H7 (cell line): ENCODE results near the gene IL16. TPM values are rescaled to one million over a fixed set of nuclear protein-coding genes. Genes with fewer than 3 reads are reported as not detected.

Source experiments
- DNase-seq: peaks from one replicate; pipeline ENCODE4 v3.0.0; 2012
- H3K27me3 ChIP-seq: 2 replicates; pipeline ENCODE4 v1.6.0; 2011; ENCODE audit warnings: mild to moderate bottlenecking, low read length; ENCODE audit not compliant: control insufficient read depth, insufficient read depth
- H3K36me3 ChIP-seq: replicated peaks from 2 replicates; pipeline ENCODE4 v1.5.1; 2011; ENCODE audit warnings: low read length; ENCODE audit not compliant: control insufficient read depth, insufficient read depth
- H3K4me3 ChIP-seq: 2 replicates; pipeline ENCODE4 v1.5.1; 2011; ENCODE audit warnings: low read depth, mild to moderate bottlenecking, control low read depth, low read length, moderate library complexity; ENCODE audit not compliant: insufficient read depth
- total RNA-seq: library from RNA; depleted of rRNA; stranded (reverse); fragments of >200 nt; shearing (Covaris generic); gene quantifications from 2 replicates; pipeline ENCODE4 v1.2.3, GENCODE V29; 2014

Gene IL16
- total RNA-seq, 1 experiment from 2014 or later: not detected

- no peaks in the 10 kb centered on the region for H3K36me3 ChIP-seq
- no peak overlapping the region for H3K4me3 ChIP-seq
- H3K27me3 ChIP-seq: no peaks in the 10 kb centered on the region
- DNase-seq: no peak
These were observed 46.1 kb downstream of the IL16 start for GRCh38 chr15:81242778-81243177.

DNA sequence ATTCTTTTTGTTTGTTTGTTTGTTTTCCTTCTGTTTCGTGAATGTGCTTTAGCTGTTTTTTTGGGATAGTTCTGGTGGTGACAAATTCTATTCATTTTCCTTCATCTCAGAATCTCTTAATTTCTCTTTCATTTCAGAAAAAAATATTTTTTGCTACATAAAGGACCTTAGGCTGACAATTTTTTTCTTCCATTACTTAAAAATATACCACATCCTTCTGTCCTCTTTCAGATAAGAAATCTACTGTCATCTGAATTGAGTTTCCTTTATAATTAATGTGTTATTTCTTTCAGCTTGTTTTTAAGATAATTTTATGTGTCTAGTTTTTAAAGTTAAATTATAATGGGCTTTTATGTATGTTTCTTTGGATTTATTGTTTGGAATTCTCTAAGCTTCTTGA is 47.6 kb downstream of the IL16 start:
- Histone ChIP-seq H3K27me3 (no peaks in the 10 kb centered on the region), H3K36me3 (no peaks in the 10 kb centered on the region), H3K4me3 (no peak overlapping the region)
- DNase-seq: no peak

- Histone ChIP-seq H3K4me3 (no peak overlapping the region), H3K36me3 (no peaks in the 10 kb centered on the region), H3K27me3 (no peaks in the 10 kb centered on the region)
- no peak for DNase-seq
These were observed 57.2 kb downstream of the IL16 start for GRCh38 chr15:81253846-81254245.

GRCh38 chr15:81254277-81254915 is 57.7 kb downstream of the IL16 start:
- H3K27me3 ChIP-seq: no peaks in the 10 kb centered on the region
- no peak overlapping the region for H3K4me3 ChIP-seq
- DNase-seq: no peak
- no peaks in the 10 kb centered on the region for H3K36me3 ChIP-seq

GRCh38 chr15:81254916-81255290 is 58.2 kb downstream of the IL16 start:
- Histone ChIP-seq H3K4me3 (no peak overlapping the region), H3K27me3 (no peaks in the 10 kb centered on the region), H3K36me3 (no peaks in the 10 kb centered on the region)
- no peak for DNase-seq

- no peak overlapping the region for H3K4me3 ChIP-seq
- no peaks in the 10 kb centered on the region for H3K27me3 ChIP-seq
- H3K36me3 ChIP-seq: no peaks in the 10 kb centered on the region
- DNase-seq: no peak
These were observed 58.8 kb downstream of the IL16 start for GRCh38 chr15:81255315-81255957.

DNA sequence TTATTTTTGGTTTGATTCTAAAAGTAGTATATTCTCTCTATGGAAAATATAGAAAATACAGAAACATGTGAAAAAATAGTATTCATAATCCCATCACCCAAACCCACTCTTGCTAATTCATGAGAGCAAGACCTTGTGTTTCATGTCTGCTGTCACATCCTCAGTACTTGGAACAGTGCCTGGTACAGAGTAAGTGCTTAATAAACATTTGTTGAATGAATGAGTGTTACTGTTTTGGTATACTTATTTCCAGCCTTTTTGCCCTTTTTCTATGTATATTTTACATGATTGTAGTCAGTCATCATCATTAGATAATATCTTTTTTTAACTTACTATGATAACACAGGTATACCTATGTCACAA is 59.3 kb downstream of the IL16 start:
- Histone ChIP-seq H3K27me3 (no peaks in the 10 kb centered on the region), H3K36me3 (no peaks in the 10 kb centered on the region), H3K4me3 (no peak overlapping the region)
- no peak for DNase-seq

DNA sequence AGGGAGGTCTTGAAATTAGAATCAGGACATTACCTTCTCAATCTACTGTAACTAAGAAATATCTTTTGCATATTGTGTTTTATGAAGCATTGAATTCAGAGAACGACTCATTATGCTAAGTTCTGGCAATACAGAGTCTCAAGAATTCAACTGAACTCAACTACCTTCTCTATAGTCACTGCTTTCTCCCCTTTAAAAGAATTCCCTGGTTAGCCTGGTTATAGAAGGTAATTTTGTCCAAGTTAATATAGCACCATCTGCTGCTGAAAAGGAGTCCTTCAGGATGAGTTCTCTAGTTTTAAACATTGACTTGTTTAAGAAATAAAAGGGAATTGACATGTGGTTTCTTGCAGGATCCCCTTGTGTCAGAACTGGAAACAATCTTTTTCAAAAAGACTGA is 60.2 kb downstream of the IL16 start:
- no peak for DNase-seq
- Histone ChIP-seq H3K36me3 (no peaks in the 10 kb centered on the region), H3K27me3 (no peaks in the 10 kb centered on the region), H3K4me3 (no peak overlapping the region)

- Histone ChIP-seq H3K27me3 (no peaks in the 10 kb centered on the region), H3K36me3 (no peaks in the 10 kb centered on the region), H3K4me3 (no peak overlapping the region)
- DNase-seq: no peak
These were observed 60.8 kb downstream of the IL16 start for GRCh38 chr15:81257435-81257834.

DNA sequence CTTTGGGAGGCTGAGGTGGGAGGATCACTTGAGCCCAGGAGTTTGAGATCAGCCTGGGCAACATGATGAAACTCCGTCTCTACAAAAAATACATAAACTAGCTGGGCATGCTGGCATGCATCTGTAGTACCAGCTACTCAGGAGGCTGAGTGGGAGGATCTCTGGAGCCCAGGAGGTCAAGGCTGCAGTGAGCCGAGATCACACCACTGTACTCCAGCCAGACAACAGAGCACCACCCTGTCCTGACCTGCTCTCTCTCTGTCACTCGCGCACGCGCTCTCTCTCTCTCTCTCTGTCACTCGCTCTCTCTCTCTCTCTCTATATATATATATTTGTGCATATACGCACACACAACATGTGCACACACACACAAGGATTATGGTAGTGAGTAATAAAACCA is 61.8 kb downstream of the IL16 start:
- Histone ChIP-seq H3K4me3 (no peak overlapping the region), H3K36me3 (no peaks in the 10 kb centered on the region), H3K27me3 (no peaks in the 10 kb centered on the region; the same call in 1 of the 2 replicates)
- no peak for DNase-seq

- Histone ChIP-seq H3K36me3 (no peaks in the 10 kb centered on the region), H3K4me3 (no peak overlapping the region), H3K27me3 (no peaks in the 10 kb centered on the region; the same call in 1 of the 2 replicates)
- no peak for DNase-seq
These were observed 63.1 kb downstream of the IL16 start for GRCh38 chr15:81259760-81260298.

GRCh38 chr15:81261172-81261811 is 64.6 kb downstream of the IL16 start:
- Histone ChIP-seq H3K36me3 (no peaks in the 10 kb centered on the region), H3K4me3 (no peak overlapping the region), H3K27me3 (no peaks in the 10 kb centered on the region; the same call in 1 of the 2 replicates)
- DNase-seq: no peak

DNA sequence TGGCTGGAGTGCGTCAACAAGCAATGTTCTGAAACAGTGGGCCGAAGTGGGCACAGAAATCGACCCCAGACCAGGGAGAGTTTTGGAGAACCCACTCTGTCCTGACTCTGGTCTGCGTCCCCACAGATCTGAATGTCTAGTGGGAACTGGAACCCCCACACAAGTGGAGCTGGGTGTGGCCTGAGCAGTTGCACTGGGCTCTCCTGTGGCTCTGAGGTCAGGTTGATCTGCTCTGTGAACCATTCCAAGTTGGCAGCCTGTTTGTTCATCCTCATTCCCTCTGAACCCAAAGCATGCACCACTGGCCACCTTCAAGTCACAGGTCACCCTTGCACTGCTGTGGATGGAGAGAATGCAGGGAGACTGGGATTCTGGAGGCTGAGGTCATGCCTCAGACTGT is 66.8 kb downstream of the IL16 start:
- Histone ChIP-seq H3K36me3 (no peaks in the 10 kb centered on the region), H3K4me3 (no peak overlapping the region), H3K27me3 (no peaks in the 10 kb centered on the region; the same call in 1 of the 2 replicates)
- no peak for DNase-seq

DNA sequence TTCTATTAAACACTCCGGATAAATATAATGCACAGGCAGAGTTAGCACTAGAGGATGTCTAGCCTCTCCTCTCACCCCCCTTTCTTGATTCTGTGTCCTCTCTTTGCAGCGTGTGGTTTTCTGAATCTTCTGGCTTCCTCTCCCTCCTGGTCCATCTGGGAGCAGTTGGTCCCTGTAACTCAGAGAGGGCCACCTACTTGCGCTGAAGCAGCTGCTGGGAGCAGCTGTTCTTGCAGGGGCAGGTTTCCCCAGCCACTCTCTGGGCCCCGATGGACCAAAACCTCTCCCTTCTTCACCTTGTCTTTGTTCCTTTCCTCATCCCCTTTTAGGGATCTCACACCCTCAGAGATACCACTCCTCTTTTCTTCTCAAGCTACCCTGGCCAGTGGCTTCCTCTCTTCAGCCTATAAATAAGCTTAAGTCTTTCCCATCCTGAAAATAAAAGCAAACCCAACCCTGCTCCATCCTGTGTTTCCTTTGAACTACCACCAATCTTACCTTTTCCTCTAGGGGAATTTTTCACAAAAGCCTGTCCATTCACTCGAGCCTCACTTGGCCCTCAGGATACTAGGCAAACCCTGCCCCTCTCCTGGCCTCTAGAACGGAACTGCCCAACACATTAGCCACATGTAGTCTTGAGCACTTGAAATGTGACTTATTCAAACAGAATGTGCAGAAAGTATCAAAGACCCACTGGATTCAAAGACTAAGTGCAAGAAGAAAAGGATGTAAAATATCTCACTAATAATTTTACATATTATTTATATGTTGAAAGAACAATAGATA is 67.6 kb downstream of the IL16 start:
- no peak overlapping the region for H3K4me3 ChIP-seq
- H3K27me3 ChIP-seq: no peaks in the 10 kb centered on the region; the same call in 1 of the 2 replicates
- H3K36me3 ChIP-seq: no peaks in the 10 kb centered on the region
- DNase-seq: no peak
